HEK293 (cell line): ENCODE results near the gene MC2R.

Experiments used
- CTCF ChIA-PET: fragments of 350-600 bp; formaldehyde crosslinking; extraction: SDS; loops from one replicate; lab custom pipeline; 2021; ENCODE audit warnings: antibody characterized with exemption; lab: Yijun Ruan, JAX
- POLR2A ChIA-PET: fragments of 300-600 bp; formaldehyde crosslinking; extraction: SDS; loops from one replicate; lab custom pipeline; 2020; ENCODE audit warnings: antibody characterized with exemption, inconsistent platforms; lab: Yijun Ruan, JAX
- H3K27ac ChIP-seq: fragments of 200-500 bp; sonication (Bioruptor generic); 2 replicates; pipeline ENCODE4 v1.5.1; 2014; ENCODE audit warnings: low read depth, low read length, control low read depth, inconsistent platforms; ENCODE audit errors: extremely low read depth
- H3K36me3 ChIP-seq, 2 experiments: fragments of 200-500 bp in 1 of 2; sonication (Bioruptor generic) in 1 of 2; 1 replicate in 1 of 2; 2 replicates in 1 of 2; pipeline ENCODE4 v1.5.1; 2014 to 2017; ENCODE audit warnings: inconsistent platforms in 2 of 2, low read length in 2 of 2; ENCODE audit not compliant: control insufficient read depth in 2 of 2, insufficient read depth in 1 of 2
- H3K4me1 ChIP-seq: fragments of 200-500 bp; sonication (Bioruptor generic); 2 replicates; pipeline ENCODE4 v1.5.1; 2014; ENCODE audit warnings: mild to moderate bottlenecking, low read length, inconsistent platforms; ENCODE audit not compliant: control insufficient read depth, insufficient read depth
- H3K4me3 ChIP-seq: 2 replicates; pipeline ENCODE4 v1.5.1; 2011; ENCODE audit warnings: low read depth, mild to moderate bottlenecking, control low read depth, low read length, moderate library complexity
- H3K9me3 ChIP-seq: fragments of 200-500 bp; sonication (Bioruptor generic); 2 replicates; pipeline ENCODE4 v1.5.1; 2014; ENCODE audit warnings: low read depth, low read length, inconsistent platforms; ENCODE audit not compliant: control insufficient read depth, insufficient read depth
- ATF2 ChIP-seq: fragments of 450-650 bp; formaldehyde crosslinking; IDR thresholded peaks from 2 replicates; pipeline ENCODE4 v1.5.1; 2016; ENCODE audit warnings: missing biosample characterization, missing genetic modification characterization, low read depth
- GFI1B ChIP-seq: fragments of 450-650 bp; formaldehyde crosslinking; IDR thresholded peaks from 2 replicates; pipeline ENCODE4 v1.5.1; 2016; ENCODE audit warnings: missing biosample characterization, missing genetic modification characterization
- MZF1 ChIP-seq: fragments of 450-650 bp; formaldehyde crosslinking; IDR thresholded peaks from 2 replicates; pipeline ENCODE4 v1.5.1; 2017; ENCODE audit warnings: missing biosample characterization, missing genetic modification characterization, borderline replicate concordance
- PRDM10 ChIP-seq: fragments of 450-650 bp; formaldehyde crosslinking; IDR thresholded peaks from 2 replicates; pipeline ENCODE4 v1.5.1; 2016; ENCODE audit warnings: missing biosample characterization, missing genetic modification characterization
- PRDM6 ChIP-seq: fragments of 450-650 bp; formaldehyde crosslinking; IDR thresholded peaks from 2 replicates; pipeline ENCODE4 v1.5.1; 2017; ENCODE audit warnings: missing biosample characterization, missing genetic modification characterization
- REPIN1 ChIP-seq: fragments of 450-650 bp; formaldehyde crosslinking; IDR thresholded peaks from 2 replicates; pipeline ENCODE4 v1.5.1; 2017; ENCODE audit warnings: missing biosample characterization, missing genetic modification characterization, low read depth
- SP3 ChIP-seq: fragments of 450-650 bp; formaldehyde crosslinking; IDR thresholded peaks from 2 replicates; pipeline ENCODE4 v1.5.1; 2016; ENCODE audit warnings: missing biosample characterization, missing genetic modification characterization
- TRIM28 ChIP-seq: IDR thresholded peaks from 2 replicates; pipeline ENCODE4 v1.6.1; 2011; ENCODE audit warnings: low read length, control low read depth, borderline replicate concordance
- ZBTB17 ChIP-seq: fragments of 450-650 bp; formaldehyde crosslinking; IDR thresholded peaks from 2 replicates; pipeline ENCODE4 v1.5.1; 2016; ENCODE audit warnings: missing biosample characterization, missing genetic modification characterization
- ZEB2 ChIP-seq: fragments of 450-650 bp; formaldehyde crosslinking; IDR thresholded peaks from 2 replicates; pipeline ENCODE4 v1.5.1; 2016; ENCODE audit warnings: missing biosample characterization, missing genetic modification characterization
- ZNF138 ChIP-seq: fragments of 450-650 bp; formaldehyde crosslinking; IDR thresholded peaks from 2 replicates; pipeline ENCODE4 v1.5.1; 2016; ENCODE audit warnings: missing biosample characterization, missing genetic modification characterization, borderline replicate concordance
- ZNF155 ChIP-seq: fragments of 450-650 bp; formaldehyde crosslinking; IDR thresholded peaks from 2 replicates; pipeline ENCODE4 v1.5.1; 2016; ENCODE audit warnings: missing biosample characterization, missing genetic modification characterization
- ZNF221 ChIP-seq: fragments of 450-650 bp; formaldehyde crosslinking; IDR thresholded peaks from 2 replicates; pipeline ENCODE4 v1.5.1; 2017; ENCODE audit warnings: missing biosample characterization, missing genetic modification characterization, borderline replicate concordance
- ZNF292 ChIP-seq: fragments of 450-650 bp; formaldehyde crosslinking; IDR thresholded peaks from 2 replicates; pipeline ENCODE4 v1.5.1; 2016; ENCODE audit warnings: low read depth, missing biosample characterization, missing genetic modification characterization, borderline replicate concordance
- ZNF423 ChIP-seq: fragments of 450-650 bp; formaldehyde crosslinking; IDR thresholded peaks from 2 replicates; pipeline ENCODE4 v1.5.1; 2016; ENCODE audit warnings: missing biosample characterization, missing genetic modification characterization
- ZNF433 ChIP-seq: fragments of 450-650 bp; formaldehyde crosslinking; IDR thresholded peaks from 2 replicates; pipeline ENCODE4 v1.5.1; 2016; ENCODE audit warnings: missing biosample characterization, missing genetic modification characterization, low read depth
- ZNF48 ChIP-seq: fragments of 450-650 bp; formaldehyde crosslinking; IDR thresholded peaks from 2 replicates; pipeline ENCODE4 v1.5.1; 2016; ENCODE audit warnings: missing biosample characterization, missing genetic modification characterization
- ZNF510 ChIP-seq: fragments of 450-650 bp; formaldehyde crosslinking; IDR thresholded peaks from 2 replicates; pipeline ENCODE4 v1.5.1; 2018; ENCODE audit warnings: mild to moderate bottlenecking, missing genetic modification characterization, missing biosample characterization; ENCODE audit not compliant: insufficient replicate concordance
- ZNF654 ChIP-seq: fragments of 450-650 bp; formaldehyde crosslinking; IDR thresholded peaks from 2 replicates; pipeline ENCODE4 v1.5.1; 2016; ENCODE audit warnings: low read depth, missing biosample characterization, missing genetic modification characterization
- ZNF660 ChIP-seq: fragments of 450-650 bp; IDR thresholded peaks from 2 replicates; pipeline ENCODE4 v1.5.1; 2018; ENCODE audit warnings: missing biosample characterization, mild to moderate bottlenecking, missing genetic modification characterization
- ZNF747 ChIP-seq: fragments of 450-650 bp; formaldehyde crosslinking; IDR thresholded peaks from 2 replicates; pipeline ENCODE4 v1.5.1; 2016; ENCODE audit warnings: missing biosample characterization, missing genetic modification characterization
- ZNF830 ChIP-seq: fragments of 450-650 bp; IDR thresholded peaks from 2 replicates; pipeline ENCODE4 v1.5.0; 2018; ENCODE audit warnings: missing biosample characterization, missing genetic modification characterization, low read depth, mild to moderate bottlenecking, moderate library complexity
- ZSCAN16 ChIP-seq: fragments of 450-650 bp; formaldehyde crosslinking; IDR thresholded peaks from 2 replicates; pipeline ENCODE4 v1.5.1; 2016; ENCODE audit warnings: missing biosample characterization, missing genetic modification characterization
- TF ChIP-seq, protein P1 (sequence below): fragments of 450-650 bp; formaldehyde crosslinking; IDR thresholded peaks from 2 replicates; pipeline ENCODE4 v1.5.1; 2017; ENCODE audit warnings: missing biosample characterization, missing genetic modification characterization
- TF ChIP-seq, protein P2 (sequence below): fragments of 450-650 bp; formaldehyde crosslinking; IDR thresholded peaks from 2 replicates; pipeline ENCODE4 v1.5.1; 2016; ENCODE audit warnings: missing biosample characterization, missing genetic modification characterization

MC2R gene

DNA sequence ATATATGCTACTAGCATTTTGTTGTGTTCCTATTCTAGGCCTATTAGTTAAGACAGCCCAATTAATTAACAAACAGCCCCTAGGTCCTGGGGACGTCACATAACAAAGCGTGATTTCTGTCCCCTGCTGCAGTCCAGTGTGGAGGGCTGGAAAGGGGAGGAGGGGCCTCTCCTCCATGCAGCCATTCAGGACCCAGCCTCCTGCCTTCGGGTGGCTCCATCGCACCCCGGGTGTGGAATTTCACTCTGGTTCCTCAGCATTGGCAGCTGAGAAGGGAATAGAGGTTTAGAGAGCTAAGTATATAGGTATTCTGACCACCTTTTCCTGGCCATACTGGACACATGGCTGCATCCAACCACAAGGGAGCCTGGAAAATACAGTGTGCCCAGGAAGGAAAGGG is 42.4 kb downstream of the MC2R start:
- Histone ChIP-seq H3K36me3 (no peaks in the 10 kb centered on the region), H3K27ac (no peak overlapping the region), H3K9me3 (no peaks in the 10 kb centered on the region), H3K4me1 (no peaks in the 10 kb centered on the region), H3K4me3 (no peak overlapping the region)
- ChIA-PET POLR2A (no interaction called here), CTCF (no interaction called here)
- TF ChIP-seq ZNF747 (tag by site-specific recombination): no peak
- no peak for TF ChIP-seq ZNF830 (tag by site-specific recombination)
- no peak for TF ChIP-seq ZNF292 (tag by site-specific recombination)
- TF ChIP-seq ZNF433 (tag by site-specific recombination): no peak
- no peak for TF ChIP-seq REPIN1 (tag by site-specific recombination)

- Histone ChIP-seq H3K36me3 (no peaks in the 10 kb centered on the region), H3K4me3 (no peak overlapping the region), H3K9me3 (no peaks in the 10 kb centered on the region), H3K4me1 (no peaks in the 10 kb centered on the region), H3K27ac (no peak overlapping the region)
- POLR2A ChIA-PET: no interaction called here
- CTCF ChIA-PET: interaction anchor here (0.6 kb wide), 1 partner anchor 59 kb away, joined by 4 read pairs; no protein-coding TSS in a partner anchor
- TF ChIP-seq TRIM28: no peak
- no peak for TF ChIP-seq ZNF660 (tag by site-specific recombination)
- no peak for TF ChIP-seq ZNF138 (tag by site-specific recombination)
- TF ChIP-seq ZNF48 (tag by site-specific recombination): no peak
- no peak for TF ChIP-seq SP3 (tag by site-specific recombination)
- TF ChIP-seq ZNF423 (tag by site-specific recombination): no peak
- no peak for TF ChIP-seq ZNF221 (tag by site-specific recombination)
- TF ChIP-seq PRDM6: no peak
- TF ChIP-seq ZEB2 (tag by site-specific recombination): no peak
- TF ChIP-seq, protein P1, sequence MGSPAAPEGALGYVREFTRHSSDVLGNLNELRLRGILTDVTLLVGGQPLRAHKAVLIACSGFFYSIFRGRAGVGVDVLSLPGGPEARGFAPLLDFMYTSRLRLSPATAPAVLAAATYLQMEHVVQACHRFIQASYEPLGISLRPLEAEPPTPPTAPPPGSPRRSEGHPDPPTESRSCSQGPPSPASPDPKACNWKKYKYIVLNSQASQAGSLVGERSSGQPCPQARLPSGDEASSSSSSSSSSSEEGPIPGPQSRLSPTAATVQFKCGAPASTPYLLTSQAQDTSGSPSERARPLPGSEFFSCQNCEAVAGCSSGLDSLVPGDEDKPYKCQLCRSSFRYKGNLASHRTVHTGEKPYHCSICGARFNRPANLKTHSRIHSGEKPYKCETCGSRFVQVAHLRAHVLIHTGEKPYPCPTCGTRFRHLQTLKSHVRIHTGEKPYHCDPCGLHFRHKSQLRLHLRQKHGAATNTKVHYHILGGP (tag by site-specific recombination): no peak
- no peak for TF ChIP-seq ZNF654
- TF ChIP-seq GFI1B (tag by site-specific recombination): no peak
- no peak for TF ChIP-seq ZSCAN16 (tag by site-specific recombination)
- no peak for TF ChIP-seq ZNF155 (tag by site-specific recombination)
- no peak for TF ChIP-seq MZF1 (tag by site-specific recombination)
- TF ChIP-seq, protein P2, sequence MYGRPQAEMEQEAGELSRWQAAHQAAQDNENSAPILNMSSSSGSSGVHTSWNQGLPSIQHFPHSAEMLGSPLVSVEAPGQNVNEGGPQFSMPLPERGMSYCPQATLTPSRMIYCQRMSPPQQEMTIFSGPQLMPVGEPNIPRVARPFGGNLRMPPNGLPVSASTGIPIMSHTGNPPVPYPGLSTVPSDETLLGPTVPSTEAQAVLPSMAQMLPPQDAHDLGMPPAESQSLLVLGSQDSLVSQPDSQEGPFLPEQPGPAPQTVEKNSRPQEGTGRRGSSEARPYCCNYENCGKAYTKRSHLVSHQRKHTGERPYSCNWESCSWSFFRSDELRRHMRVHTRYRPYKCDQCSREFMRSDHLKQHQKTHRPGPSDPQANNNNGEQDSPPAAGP: no peak
- no peak for TF ChIP-seq ZNF510 (tag by site-specific recombination)
- TF ChIP-seq PRDM10: no peak
- TF ChIP-seq ZBTB17 (tag by site-specific recombination): no peak
- no peak for TF ChIP-seq ATF2 (tag by site-specific recombination)
Observed at GRCh38 chr18:13872373-13872772, 43.0 kb downstream of the MC2R start.
